Measurements from ENCODE around the gene KLHL22. TPM values are rescaled to one million over a fixed set of nuclear protein-coding genes. Genes with fewer than 3 reads are reported as not detected.
A peak's percentile ranks its signal among the peaks of the same experiment; 100 is the strongest.

KLHL22 gene
- total RNA-seq, 4 donors from 2014 or later: 14.1 to 73.8 (median 42.7) TPM

DNA sequence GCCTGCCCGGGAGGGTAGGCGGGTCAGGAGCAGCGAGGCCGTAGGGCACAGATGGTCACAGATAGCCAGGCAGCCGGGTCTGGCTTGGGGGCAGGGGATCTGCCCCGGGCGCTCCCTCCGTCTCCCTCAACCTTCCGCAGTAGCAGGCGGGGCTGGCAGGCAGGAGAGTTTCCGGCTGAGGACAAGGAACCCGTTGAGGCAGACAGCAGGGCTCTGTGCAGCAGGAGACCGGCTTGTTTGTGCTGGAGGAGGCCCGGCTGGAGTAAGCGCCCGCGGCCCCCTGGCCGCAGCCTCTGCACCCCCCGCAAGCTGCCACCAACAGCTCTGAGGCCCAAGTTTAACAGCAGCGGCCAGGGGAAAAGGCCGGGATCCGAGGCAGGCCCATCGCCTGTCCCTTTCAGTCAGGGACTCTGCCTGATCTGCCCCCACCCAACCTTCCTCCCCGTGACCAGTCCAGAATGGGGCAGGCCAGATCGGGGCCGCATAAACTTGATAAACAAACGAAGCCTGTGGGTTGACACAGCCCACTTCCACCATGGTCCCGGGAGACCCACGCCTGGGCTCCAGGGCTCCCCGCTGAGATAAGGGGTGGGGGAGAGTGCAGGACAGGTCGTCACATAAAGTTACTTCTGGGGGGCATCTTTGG, 71.6 kb downstream of the KLHL22 start:
- intact Hi-C loops (cut with DNase I; ENCODE audit: low total_unique reads): no loop called here

DNA sequence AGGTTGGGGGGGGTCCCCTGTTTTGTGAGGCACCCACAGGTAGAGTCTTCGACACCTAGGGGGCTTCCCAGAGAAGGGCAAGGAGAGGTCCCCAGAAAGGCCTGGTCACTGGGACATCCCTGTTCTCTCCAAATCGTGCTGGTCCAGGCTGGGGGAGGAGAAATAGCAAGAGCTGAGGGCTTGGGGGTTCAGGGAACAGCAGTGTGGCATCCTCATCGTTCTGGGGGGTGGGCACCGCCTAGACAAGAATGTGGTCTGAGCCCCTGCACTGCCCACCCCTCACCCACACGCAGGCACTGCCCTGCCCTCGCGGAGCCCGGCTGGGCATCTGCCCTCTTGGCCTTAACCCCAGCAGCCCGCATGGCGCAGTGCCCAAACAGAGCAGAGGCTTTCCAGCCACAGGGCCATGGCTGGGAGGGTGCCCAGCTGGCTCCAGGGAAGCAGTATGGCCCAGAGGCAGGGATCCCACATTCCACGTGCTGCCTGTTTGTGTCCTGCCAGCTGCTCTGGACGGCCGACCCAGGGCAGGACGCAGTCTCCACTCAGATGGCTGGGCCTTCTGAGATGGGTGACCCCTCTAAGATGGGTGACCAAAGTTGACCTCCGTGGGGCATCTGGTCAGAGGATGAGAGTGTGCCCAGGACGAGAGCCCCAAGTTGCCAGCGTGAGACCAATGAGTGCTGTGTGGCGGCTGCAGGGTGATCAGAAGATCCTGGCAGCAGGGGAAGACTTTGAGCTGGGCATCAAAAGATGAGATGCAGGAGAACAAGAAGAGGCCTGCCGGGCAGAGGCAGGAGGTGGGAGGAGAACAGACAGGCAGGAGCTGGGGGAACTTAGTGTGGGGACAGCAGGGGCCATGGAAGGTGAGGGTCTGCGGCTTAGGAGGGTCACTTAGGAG, 72.3 kb downstream of the KLHL22 start:
- no peak for TF ChIP-seq POLR2A (IDR thresholded peaks at IDR 0.05)
- TF ChIP-seq, protein P1, sequence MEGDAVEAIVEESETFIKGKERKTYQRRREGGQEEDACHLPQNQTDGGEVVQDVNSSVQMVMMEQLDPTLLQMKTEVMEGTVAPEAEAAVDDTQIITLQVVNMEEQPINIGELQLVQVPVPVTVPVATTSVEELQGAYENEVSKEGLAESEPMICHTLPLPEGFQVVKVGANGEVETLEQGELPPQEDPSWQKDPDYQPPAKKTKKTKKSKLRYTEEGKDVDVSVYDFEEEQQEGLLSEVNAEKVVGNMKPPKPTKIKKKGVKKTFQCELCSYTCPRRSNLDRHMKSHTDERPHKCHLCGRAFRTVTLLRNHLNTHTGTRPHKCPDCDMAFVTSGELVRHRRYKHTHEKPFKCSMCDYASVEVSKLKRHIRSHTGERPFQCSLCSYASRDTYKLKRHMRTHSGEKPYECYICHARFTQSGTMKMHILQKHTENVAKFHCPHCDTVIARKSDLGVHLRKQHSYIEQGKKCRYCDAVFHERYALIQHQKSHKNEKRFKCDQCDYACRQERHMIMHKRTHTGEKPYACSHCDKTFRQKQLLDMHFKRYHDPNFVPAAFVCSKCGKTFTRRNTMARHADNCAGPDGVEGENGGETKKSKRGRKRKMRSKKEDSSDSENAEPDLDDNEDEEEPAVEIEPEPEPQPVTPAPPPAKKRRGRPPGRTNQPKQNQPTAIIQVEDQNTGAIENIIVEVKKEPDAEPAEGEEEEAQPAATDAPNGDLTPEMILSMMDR (IDR thresholded peaks at IDR 0.05): no peak
- H3K9me3 ChIP-seq: no peaks in the 10 kb centered on the region
- no peak for DNase-seq
- peak overlapping the region; percentile 57 to 61 for H3K27ac ChIP-seq
- no peaks in the 10 kb centered on the region for H3K36me3 ChIP-seq
- H3K4me3 ChIP-seq: no peak overlapping the region
- H3K4me1 ChIP-seq: peaks cover 0 to 14% of the 10 kb centered on the region in 2 donors
- H3K27me3 ChIP-seq: no peaks in the 10 kb centered on the region
- intact Hi-C loops (cut with DNase I; ENCODE audit: low total_unique reads): no loop called here

More for the DNA sequence above, 71.6 kb downstream of the KLHL22 start:
- H3K36me3 ChIP-seq: no peaks in the 10 kb centered on the region
- H3K27ac ChIP-seq: peak overlapping the region; percentile 2 to 61
- no peaks in the 10 kb centered on the region for H3K27me3 ChIP-seq
- no peaks in the 10 kb centered on the region for H3K9me3 ChIP-seq
- no peak for DNase-seq
- no peak overlapping the region for H3K4me3 ChIP-seq
- peaks cover 0 to 14% of the 10 kb centered on the region in 2 donors for H3K4me1 ChIP-seq
- TF ChIP-seq POLR2A (IDR thresholded peaks at IDR 0.05): no peak
- TF ChIP-seq, protein P1 (IDR thresholded peaks at IDR 0.05): no peak

DNA sequence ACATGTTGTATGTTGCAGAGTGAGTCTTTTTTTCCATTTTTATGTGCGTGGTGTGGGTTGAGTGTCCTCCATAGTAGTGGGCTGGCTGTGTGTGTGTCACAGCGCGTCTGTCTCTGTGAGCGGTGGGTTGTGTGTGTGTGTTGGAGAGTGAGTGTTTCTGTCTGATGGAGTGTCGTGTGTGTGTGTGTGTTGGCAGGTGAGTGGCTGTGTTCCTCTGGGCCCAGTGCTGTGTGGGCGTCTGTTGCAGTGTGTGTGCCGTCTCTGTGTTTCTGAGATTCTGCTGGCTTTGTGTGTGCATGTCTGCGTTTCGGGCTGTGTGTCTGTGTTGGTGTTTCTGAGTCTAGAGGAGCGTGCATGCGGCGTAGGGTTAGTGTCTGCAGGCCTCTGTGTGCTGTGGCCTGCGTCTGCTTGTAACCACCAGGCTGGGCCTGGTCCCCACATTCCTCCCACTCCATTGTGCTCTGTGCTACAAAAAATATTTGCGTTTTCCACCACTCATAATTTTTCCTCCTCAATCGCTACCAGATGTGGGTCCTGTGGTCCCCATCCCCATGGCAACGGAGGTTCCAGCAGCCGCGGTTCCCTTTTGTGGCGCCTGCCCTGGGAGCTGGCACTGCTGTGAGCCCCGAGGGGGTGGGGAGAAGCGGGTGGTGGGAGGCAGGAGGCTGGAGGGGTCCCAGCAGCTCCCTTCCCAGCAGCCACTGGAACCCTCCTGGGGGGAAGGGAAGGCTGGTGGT, 73.2 kb downstream of the KLHL22 start:
- Histone ChIP-seq H3K27ac (peak overlapping the region; percentile 57 to 61), H3K36me3 (no peaks in the 10 kb centered on the region), H3K4me3 (no peak overlapping the region), H3K9me3 (no peaks in the 10 kb centered on the region), H3K4me1 (peaks cover 0 to 14% of the 10 kb centered on the region in 2 donors), H3K27me3 (no peaks in the 10 kb centered on the region)
- TF ChIP-seq, protein P1 (IDR thresholded peaks at IDR 0.05): no peak
- no peak for TF ChIP-seq POLR2A (IDR thresholded peaks at IDR 0.05)
- no peak for DNase-seq
- intact Hi-C loops (cut with DNase I; ENCODE audit: low total_unique reads): no loop called here

DNA sequence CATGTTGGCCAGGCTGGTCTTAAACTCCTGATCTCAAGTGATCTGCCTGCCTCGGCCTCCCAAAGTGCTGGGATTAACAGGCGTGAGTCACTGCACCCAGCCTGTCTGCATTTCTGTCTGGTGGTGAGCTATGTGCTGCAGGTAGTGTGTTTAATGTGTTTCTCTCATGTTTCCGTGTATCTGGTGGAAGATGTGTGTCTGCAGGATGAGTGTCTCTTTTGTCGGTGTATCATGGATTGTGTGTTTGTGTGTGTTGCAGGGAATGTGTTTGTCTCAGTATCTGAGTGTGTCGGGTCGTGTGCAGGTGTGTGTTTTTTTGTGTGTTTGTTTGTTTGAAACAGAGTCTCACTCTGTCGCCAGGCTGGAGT, 74.1 kb downstream of the KLHL22 start:
- TF ChIP-seq POLR2A (IDR thresholded peaks at IDR 0.05): no peak
- TF ChIP-seq, protein P1 (IDR thresholded peaks at IDR 0.05): no peak
- H3K4me1 ChIP-seq: peaks cover 0 to 14% of the 10 kb centered on the region in 2 donors
- no peaks in the 10 kb centered on the region for H3K36me3 ChIP-seq
- H3K9me3 ChIP-seq: no peaks in the 10 kb centered on the region
- no peak overlapping the region for H3K27ac ChIP-seq
- intact Hi-C loops (cut with DNase I; ENCODE audit: low total_unique reads): no loop called here
- no peak for DNase-seq
- H3K4me3 ChIP-seq: no peak overlapping the region
- no peaks in the 10 kb centered on the region for H3K27me3 ChIP-seq

Data from uterus (tissue), 4 donors.